HG03442 (cell line): Measurements from ENCODE around the gene FNIP2.
"Not testable (repeated sequence)": the region's sequence is repeated elsewhere in the genome, so short reads cannot be mapped to it uniquely, and the experiment has no call there.

Source experiments
- ATAC-seq: cut with Tn5 transposase; IDR thresholded peaks from one replicate; pipeline ENCODE4 v1.9.1; 2021; ENCODE audit warnings: mild to moderate bottlenecking, moderate library complexity; ENCODE audit not compliant: unreplicated experiment

FNIP2 gene

DNA sequence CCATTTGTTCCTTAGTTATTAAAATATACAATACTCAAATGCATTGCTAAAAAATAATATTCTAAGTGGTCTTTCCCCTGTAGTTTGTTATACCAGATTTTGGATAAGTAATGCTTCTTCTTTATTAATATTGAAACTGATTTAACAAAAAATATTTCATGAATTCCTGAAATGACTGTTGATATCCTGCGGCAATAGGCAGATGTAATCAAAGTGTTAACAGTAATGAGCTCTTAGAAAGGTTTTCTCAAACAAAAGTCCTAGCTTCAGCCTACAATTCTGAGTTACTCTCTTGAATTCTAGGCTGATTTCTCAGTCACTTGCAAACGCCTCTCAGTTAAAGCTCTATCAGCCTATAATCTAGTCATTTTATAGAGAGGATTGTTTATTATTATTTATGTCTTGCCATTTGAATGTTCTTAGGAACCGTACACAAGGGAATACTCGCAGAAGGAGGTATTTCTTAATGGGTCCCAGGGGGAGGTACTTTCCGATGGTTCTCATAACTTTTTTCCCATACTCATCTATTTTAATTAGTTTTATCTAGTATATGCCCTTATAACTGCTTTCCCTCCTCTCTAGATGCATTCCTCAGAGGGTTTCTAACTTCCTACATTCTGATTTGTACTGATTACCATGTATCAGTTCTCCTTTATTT is 96.8 kb downstream of the FNIP2 start:
- ATAC-seq, result no peak

DNA sequence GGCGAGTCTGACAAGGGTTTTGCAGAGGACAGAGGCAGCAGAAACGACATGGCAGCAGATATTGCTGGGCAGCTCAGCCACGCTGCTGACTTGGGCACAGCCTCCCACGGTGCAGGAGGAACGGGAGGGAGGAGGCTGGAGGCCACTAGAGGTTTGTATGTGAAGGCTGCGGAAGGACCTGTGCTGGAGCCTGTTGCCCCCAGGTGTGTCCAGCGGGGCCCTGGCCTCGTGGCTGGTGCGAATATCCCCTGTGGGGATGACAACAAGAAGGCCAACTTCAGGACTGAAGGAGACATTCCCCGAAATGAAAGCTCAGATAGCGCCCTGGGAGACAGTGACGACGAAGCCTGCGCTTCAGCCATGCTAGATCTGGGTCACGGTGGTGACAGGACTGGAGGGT is 100.2 kb downstream of the FNIP2 start:
- ATAC-seq, result no peak

DNA sequence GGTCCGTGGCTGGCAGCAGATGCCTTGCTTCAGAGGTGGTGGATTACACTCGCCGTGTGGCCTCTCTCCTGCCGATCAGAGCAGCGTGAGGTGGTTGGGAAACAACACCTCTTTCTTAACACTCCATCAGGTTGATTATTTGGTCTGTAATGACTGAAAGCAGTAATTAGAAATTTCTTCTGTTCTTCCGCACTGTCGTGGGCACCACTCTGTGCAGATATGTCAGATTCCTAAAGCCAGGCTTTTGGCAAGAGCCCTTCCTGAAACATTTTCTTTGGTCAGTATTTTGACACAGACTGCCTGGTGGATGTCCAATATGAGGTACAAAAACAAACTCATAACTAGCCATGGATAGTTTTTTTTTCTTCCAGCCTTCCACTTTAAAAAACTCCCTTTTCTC is 100.9 kb downstream of the FNIP2 start:
- ATAC-seq, result no peak

DNA sequence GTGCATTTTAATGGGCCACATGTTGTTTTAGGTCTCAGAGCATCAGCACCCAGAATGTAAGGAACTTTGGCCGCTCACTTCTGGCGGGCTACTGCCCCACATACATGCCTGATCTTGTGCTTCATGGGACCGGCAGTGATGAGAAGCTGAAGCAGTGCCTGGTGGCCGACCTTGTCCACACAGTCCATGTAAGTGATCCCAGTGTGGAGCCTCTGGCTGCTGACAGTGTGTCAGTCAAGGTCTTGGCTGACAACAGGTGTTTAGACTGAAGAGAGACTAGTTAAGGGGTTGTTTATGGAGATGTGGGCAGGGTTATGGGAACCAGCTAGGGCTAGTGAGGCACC is 101.4 kb downstream of the FNIP2 start:
- ATAC-seq, result no peak

DNA sequence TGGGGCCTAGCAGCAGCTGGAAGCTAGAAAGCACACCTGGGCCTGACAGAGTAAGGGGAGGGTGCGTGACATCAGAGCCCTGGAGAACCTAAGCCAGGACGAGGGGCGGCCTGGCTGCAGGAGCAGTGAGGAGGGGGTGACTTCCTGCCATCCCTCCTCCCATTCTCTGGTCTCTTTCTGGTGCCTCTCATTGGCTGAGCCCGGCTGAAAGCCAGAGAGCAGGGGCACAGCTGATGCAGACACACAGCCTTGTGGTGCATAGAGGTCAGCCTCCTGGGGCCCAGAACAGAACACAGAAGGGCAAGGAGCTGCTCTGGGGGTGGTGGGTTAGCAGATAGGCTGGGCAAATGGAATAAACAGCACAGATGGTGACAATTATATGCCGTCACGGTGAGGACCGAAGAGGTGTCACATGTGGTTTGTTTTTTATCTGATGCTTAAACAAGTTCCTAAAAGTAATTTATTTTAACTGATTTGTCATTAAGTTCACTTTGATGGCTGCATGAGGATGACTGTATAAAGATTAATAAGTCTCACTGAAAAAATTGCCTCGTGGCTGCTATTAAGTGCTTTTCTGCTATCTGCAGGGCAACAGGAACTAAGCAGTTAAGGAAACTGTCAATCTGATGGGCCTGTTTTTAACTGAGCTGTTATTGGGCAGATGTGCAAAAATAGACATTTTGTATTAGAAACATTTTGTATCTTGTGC is 102.0 kb downstream of the FNIP2 start:
- ATAC-seq, result no peak

DNA sequence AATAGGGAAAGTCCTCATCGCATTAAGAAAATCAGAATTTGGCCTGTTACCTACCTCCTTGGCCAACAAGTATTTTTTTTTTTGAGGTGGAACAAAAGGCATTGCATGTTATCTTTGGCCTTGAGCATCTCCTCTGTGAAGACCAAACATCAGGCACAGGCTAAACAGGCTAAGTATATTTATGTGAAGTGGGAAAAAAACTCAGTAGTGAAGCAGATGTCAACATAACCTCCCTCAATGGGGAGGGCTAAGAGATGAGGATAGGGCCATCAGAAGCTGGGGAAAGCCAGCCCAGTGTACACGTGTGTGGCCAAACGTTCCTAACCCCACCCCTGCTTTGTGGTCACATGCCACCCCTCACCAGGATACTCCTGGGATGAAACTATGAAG is 102.5 kb downstream of the FNIP2 start:
- no peak for ATAC-seq

DNA sequence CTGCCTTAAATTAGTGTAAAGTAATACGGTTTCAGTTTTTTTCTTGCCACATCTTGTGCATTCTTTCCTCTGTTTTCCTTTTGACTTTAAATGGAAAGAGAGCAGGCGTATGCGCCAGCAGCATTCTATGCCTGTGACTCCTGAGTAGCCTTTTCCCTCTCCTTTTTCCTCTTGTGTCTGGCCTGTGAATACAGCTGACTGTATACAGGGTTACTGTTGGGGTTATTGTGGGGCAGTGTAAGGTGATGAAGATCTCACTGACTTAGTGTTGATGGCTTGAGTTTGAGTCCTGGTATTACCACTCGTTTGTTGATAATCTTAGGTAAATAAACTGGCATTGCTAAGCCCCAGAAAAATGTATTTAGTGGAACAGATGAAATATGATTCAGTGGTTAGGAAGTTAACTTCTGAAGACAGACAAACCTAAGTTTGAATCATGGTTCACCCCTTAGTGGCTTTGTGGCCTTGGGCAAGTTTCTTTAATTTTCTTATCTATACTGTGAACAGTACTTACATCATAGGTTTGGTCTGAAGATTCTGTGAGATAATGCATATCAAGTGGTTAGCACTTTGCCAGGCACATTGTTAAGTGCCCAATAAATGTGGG is 105.1 kb downstream of the FNIP2 start:
- no peak for ATAC-seq

DNA sequence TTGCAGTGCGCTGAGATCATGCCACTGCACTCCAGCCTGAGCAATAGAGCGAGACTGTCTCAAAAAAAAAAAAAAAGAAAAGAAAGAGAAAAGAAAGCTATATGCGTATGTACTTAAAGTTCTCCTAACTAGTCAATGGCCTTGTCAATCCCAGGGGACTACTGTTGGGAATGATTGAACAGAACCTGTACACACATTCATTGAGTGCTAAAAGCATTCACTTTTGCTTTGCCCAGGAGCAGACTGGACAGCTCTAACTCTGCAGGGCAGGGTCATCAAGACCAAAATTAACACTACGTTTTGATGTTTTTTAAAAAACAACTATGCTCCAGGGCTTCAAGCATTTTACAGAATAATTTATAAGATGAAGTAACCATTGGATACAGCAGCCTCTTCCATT is 106.2 kb downstream of the FNIP2 start:
- ATAC-seq, result no peak

DNA sequence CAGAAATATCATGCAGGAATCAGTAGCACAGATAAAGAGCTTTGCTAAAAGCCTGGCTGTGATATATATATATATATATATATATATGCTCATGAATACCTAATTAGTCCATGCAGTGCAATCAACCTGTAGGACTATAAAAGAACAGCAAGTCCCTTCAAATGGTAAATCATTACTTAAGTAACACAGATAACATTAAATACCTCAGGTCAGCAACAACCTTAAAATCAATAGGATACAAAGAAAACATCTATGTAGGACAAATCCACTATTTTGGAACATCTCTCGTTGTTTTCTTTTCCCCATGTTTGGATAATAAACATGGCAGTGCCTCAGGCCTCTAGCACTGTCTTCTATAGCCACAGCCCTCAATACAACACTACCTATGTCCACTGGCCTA is 106.6 kb downstream of the FNIP2 start:
- ATAC-seq, result no peak

DNA sequence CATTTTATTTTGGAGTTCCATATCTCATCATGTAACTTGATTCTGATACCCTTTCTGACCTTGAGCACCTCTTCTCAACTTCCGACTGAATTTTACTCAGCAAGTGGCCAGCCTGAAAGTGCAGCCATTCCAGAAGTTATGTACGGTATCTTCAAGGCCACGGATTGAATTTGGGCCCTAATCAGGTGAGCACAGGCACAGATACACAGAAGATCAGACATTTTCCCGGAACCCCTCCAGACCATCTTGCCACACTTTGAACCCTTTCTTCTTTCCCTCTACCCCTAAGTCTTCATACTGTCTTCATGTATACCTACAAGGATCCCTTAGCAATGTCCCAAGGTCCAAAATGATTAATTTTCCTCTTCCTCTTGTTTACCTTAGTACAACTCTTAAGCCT is 108.2 kb downstream of the FNIP2 start:
- no peak for ATAC-seq

DNA sequence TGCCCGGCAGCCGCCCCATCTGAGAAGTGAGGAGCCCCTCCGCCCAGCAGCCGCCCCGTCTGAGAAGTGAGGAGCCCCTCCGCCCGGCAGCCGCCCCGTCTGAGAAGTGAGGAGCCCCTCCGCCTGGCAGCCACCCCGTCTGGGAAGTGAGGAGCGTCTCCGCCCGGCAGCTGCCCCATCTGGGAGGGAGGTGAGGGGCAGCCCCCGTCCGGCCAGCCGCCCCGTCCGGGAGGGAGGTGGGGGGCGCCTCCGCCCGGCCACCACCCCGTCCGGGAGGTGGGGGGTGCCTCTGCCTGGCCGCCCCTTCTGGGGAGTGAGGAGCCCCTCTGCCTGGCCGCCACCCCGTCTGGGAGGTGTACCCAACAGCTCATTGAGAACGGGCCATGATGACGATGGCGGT is 113.3 kb downstream of the FNIP2 start:
- not testable (repeated sequence) for ATAC-seq

DNA sequence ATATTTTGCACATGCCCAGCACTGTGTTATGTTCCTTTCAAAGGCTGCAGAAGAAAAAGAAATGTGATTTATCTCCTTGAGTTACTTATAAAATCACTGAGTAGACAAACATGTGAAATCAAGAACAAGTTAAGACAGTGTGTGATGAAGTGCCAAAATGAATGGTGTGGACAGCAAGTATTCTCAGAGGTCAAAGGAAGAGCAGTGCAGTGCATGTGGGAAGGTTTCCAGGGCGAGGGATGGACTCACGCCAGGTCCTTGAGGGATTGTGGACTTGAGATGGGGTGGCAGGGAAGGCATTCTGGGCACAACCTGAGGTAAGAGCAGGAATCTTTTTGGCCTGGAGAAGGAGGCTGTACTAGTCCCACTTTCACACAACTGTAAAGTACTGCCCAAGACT is 115.5 kb downstream of the FNIP2 start:
- no peak for ATAC-seq

DNA sequence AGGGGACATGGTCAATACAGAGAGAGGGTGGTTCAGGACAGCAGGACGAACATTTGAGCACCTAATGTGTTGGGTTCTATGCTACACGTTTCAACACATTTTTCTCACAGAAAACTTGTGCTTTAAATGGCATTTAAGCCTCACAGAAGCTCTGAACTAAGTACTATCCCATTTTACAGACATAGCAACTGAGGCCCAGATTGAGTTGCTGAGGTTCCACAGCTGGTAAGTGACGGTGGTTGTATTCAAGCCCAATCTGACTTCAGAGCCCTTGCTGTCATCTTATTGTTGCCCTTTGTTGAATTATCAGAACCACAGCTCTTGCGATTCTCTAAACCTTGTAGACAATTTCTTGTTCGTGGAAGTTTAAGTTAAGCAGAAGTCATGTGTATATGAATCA is 116.7 kb downstream of the FNIP2 start:
- no peak for ATAC-seq

DNA sequence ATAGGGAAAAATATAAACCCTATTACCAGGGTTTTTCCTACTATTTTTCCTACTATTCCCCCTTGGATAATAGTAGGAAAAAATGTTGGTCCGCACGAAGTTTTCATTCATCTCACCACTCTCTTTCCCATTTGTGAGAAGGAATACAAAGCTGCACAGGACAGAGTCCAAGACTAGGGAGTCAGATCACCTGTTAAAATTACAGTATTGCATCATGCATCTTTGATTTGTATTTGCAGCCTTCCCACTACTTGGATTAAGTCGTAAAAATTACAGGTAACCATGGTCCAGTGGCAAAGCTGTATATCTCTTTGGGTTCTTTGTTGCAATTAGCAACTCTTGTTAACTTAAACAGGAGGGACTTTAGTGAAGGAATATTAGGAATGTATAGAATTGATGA is 121.5 kb downstream of the FNIP2 start:
- no peak for ATAC-seq

DNA sequence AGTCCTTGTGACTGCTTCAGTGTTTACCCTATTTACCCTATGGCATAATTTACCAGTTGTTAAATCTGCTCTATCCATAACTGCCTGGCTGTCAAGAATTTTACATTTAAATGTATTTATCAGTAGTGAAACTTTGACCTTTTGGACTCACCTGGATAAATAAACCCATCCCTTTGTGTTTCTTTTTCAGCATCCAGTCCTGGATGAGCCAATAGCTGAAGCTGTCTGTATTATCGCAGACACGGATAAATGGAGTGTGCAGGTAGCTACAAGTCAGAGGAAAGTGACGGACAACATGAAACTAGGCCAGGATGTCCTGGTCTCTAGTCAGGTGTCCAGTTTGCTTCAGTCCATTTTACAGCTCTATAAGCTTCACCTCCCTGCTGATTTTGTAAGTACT is 122.4 kb downstream of the FNIP2 start:
- ATAC-seq, result no peak

DNA sequence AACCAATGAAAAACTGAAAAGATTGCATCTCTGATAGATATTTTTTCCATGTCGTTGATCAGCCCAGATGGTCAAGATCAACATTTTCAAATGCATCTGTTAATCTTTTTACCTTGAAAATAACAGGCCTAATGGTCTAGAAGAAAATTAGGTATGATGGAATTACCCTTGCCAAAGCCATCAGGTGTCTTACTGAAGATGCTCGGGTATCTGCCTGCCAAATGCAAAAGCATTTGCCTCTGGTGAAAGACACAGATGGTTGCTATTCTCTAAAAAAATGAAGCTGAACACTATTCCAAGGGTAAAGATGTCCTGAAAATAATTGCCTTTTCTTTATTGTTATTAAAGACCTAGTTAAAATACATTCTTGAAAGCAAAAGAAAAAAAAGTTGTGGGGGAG is 126.0 kb downstream of the FNIP2 start:
- no peak for ATAC-seq

DNA sequence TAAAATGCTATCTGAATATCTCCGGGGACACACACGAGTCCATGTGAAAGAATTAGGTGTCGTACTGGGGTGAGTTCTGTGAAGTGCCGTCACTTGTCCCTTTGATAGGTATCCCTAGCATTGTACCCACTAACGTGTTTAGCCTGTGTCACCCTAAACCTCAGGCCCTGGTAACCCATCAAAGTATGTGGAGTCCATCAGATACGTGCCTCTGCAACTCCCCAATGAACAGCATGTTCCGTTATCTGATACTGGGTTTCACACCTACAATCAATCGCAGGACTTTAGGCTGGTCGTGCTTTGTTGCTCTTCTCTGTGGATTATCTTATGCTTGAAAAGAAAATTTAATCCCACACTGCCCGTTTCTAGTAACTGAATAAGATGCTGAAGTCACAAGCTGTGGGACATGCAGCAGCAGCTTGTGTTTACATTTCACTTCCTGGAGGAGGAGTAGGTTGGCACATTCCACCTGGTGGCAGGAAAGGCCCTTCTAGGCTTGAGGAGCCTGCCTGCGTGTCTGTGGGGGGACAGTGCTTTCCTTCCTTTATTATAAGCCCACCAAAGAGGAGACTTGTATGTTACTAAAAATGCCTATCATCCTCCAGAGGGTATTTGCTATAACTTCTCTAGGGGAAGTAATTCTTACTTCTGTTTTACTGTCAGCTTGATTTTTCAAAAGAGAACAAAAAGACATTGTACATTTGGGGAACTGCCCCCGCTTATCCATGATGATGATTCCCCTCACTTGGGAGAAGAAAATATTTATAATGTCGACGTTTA is 127.2 kb downstream of the FNIP2 start:
- no peak for ATAC-seq

DNA sequence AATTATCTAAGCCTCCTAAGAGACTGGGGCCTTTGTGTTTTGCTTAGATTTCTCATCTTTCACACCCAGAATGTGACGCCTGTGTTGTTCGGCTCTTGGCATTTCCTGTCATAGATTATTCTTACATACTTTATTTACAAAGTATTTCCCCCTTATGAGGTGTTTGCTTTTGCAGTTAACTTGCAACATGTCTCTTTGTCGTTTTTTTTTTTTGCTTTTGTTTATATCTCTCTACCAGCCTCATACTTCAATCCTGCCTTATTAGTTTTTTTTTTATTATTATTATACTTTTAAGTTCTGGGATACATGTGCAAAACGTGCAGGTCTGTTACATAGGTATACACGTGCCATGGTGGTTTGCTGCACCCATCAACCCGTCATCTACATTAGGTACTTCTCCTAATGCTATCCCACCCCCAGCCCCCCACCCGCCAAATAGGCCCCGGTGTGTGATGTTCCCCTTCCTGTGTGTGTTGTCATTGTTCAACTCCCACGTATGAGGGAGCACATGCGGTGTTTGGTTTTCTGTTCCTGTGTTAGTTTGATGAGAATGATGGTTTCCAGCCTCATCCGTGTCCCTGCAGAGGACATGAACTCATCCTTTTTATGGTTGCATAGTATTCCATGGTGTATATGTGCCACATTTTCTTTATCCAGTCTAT is 127.9 kb downstream of the FNIP2 start:
- not testable (repeated sequence) for ATAC-seq

DNA sequence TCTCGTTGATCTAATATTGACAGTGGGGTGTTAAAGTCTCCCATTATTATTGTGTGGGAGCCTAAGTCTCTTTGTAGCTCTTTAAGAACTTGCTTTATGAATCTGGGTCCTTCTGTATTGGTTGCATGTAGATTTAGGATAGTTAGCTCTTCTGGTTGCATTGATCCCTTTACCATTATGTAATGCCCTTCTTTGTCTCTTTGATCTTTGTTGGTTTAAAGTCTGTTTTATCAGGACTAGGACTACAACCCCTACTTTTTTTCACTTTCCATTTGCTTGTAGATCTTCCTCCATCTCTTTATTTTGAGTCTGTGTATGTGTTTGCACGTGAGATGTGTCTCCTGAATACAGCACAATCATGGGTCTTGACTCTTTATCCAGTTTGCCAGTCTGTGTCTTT is 131.6 kb downstream of the FNIP2 start:
- ATAC-seq, result not testable (repeated sequence)

DNA sequence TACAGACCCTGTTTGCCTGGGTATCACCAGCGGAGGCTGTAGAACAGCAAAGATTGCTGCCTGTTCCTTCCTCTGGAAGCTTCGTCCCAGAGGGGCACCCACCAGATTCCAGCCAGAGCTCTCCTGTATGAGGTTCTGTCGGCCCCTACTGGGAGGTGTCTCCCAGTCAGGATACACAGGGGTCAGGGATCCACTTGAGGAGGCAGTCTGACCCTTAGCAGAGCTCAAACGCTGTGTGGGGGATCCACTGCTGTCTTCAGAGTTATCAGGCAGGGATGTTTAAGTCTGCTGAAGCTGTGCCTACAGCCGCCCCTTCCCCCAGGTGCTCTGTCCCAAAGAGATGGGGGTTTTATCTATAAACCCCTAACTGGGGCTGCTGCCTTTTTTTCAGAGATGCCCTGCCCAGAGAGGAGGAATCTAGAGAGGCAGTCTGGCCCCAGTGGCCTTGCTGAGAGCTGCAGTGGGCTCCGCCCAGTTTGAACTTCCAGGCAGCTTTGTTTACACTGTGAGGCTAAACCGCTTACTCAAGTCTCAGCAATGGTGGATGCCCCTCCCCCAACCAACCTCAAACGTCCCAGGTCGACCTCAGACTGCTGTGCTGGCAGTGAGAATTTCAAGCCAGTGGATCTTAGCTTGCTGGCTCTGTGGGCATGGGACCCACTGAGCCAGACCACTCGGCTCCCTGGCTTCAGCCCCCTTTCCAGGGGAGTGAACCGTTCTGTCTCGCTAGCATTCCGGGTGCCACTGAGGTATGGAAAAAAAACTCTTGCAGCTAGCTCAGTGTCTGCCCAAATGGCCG is 133.7 kb downstream of the FNIP2 start:
- ATAC-seq, result not testable (repeated sequence)

DNA sequence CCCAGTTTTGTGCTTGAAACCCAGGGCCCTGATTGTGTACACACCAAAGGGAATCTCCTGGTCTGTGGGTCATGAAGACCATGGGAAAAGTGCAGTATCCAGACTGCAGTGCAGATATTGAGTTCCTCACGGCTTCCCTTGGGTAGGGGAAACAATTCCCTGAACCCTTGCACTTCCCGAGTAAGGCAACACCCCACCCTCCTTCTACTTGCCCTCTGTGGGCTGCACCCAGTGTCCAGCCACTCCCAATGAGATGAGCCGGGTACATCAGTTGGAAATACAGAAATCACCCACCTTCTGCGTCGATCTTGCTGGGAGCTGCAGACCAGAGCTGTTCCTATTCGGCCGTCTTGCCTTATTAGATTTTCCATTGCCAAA is 134.2 kb downstream of the FNIP2 start:
- ATAC-seq, result no peak
